DND-41 (cell line): ENCODE results near the gene VCAN.

ENCODE experiments used
- ATAC-seq: fragments of 200-7000 bp; cut with Tn5 transposase; 3 replicates; pipeline ENCODE4 v1.9.1; 2021; ENCODE audit warnings: low read depth; ENCODE audit not compliant: insufficient read depth
- DNase-seq: peaks from one replicate; pipeline ENCODE4 v3.0.0-alpha.2; 2020
- H2AFZ ChIP-seq: 2 replicates; pipeline ENCODE4 v1.6.0; 2012; ENCODE audit warnings: low read depth, low read length
- H3K27ac ChIP-seq: 2 replicates; pipeline ENCODE4 v1.5.1; 2012; ENCODE audit warnings: low read length, inconsistent platforms
- H3K27me3 ChIP-seq: fragments of 200-600 bp; sonication (generic); 2 replicates; pipeline ENCODE4 v1.6.0; 2012; ENCODE audit warnings: low read length, mild to moderate bottlenecking, inconsistent platforms; ENCODE audit not compliant: insufficient read depth, poor library complexity
- H3K36me3 ChIP-seq: 2 replicates; pipeline ENCODE4 v1.5.1; 2012; ENCODE audit warnings: low read length, inconsistent platforms; ENCODE audit not compliant: insufficient read depth
- H3K4me1 ChIP-seq: 2 replicates; pipeline ENCODE4 v1.5.1; 2012; ENCODE audit warnings: mild to moderate bottlenecking, low read length; ENCODE audit not compliant: insufficient read depth
- H3K4me2 ChIP-seq: 2 replicates; pipeline ENCODE4 v1.6.0; 2012; ENCODE audit warnings: mild to moderate bottlenecking, moderate library complexity, low read length, inconsistent platforms; ENCODE audit not compliant: insufficient read depth
- H3K4me3 ChIP-seq, 2 experiments: fragments of 200-600 bp in 1 of 2; shearing (Covaris generic) in 1 of 2; 2 replicates each; pipeline ENCODE4 v1.5.1; 2012 to 2016; ENCODE audit warnings: inconsistent platforms in 2 of 2, low read length in 2 of 2, mild to moderate bottlenecking in 2 of 2, low read depth in 1 of 2, moderate library complexity in 1 of 2
- H3K79me2 ChIP-seq: 2 replicates; pipeline ENCODE4 v1.6.0; 2012; ENCODE audit warnings: low read length, inconsistent platforms; ENCODE audit not compliant: insufficient read depth
- H3K9ac ChIP-seq: 2 replicates; pipeline ENCODE4 v1.6.0; 2012; ENCODE audit warnings: low read depth, mild to moderate bottlenecking, inconsistent platforms, low read length, moderate library complexity
- H3K9me3 ChIP-seq: 2 replicates; pipeline ENCODE4 v1.5.1; 2012; ENCODE audit warnings: low read length, moderate library complexity, mild to moderate bottlenecking, inconsistent platforms; ENCODE audit not compliant: insufficient read depth, severe bottlenecking
- H4K20me1 ChIP-seq: 2 replicates; pipeline ENCODE4 v1.6.0; 2012; ENCODE audit warnings: low read length; ENCODE audit not compliant: insufficient read depth
- CTCF ChIP-seq: IDR thresholded peaks from 2 replicates; pipeline ENCODE4 v1.5.1; 2012; ENCODE audit warnings: borderline replicate concordance, low read length, moderate library complexity, mild to moderate bottlenecking; ENCODE audit not compliant: poor library complexity, severe bottlenecking; ENCODE audit errors: extremely low read depth
- EZH2 ChIP-seq: IDR thresholded peaks from 3 replicates; pipeline ENCODE4 v1.6.1; 2012; ENCODE audit warnings: borderline replicate concordance, low read depth, mild to moderate bottlenecking, moderate library complexity, low read length, inconsistent platforms; ENCODE audit not compliant: severe bottlenecking

Gene VCAN

GRCh38 chr5:83567741-83568140, 96.2 kb downstream of the VCAN start:
- Histone ChIP-seq H3K4me2 (no peak overlapping the region), H3K4me3 (no peak overlapping the region), H2AFZ (no peak overlapping the region), H3K36me3 (no peaks in the 10 kb centered on the region), H3K79me2 (no peaks in the 10 kb centered on the region), H3K9ac (no peak overlapping the region), H3K27ac (no peak overlapping the region), H3K9me3 (no peaks in the 10 kb centered on the region), H4K20me1 (no peaks in the 10 kb centered on the region), H3K4me1 (peaks cover 24% of the 10 kb centered on the region), H3K27me3 (no peaks in the 10 kb centered on the region)
- no peak for TF ChIP-seq CTCF
- TF ChIP-seq EZH2 = no peak
- DNase-seq (no peak), ATAC-seq (no peak)

GRCh38 chr5:83568186-83568585, 96.6 kb downstream of the VCAN start:
- no peak overlapping the region for H3K4me2 ChIP-seq

GRCh38 chr5:83570916-83571315, 99.4 kb downstream of the VCAN start:
- no peak for TF ChIP-seq EZH2
- no peak for TF ChIP-seq CTCF
- Histone ChIP-seq H3K27me3 (no peaks in the 10 kb centered on the region), H3K4me2 (no peak overlapping the region), H3K27ac (no peak overlapping the region), H3K79me2 (no peaks in the 10 kb centered on the region), H3K36me3 (no peaks in the 10 kb centered on the region), H2AFZ (no peak overlapping the region), H3K4me3 (no peak overlapping the region), H3K4me1 (peaks cover 13% of the 10 kb centered on the region), H3K9me3 (no peaks in the 10 kb centered on the region), H3K9ac (no peak overlapping the region), H4K20me1 (no peaks in the 10 kb centered on the region)
- ATAC-seq (no peak), DNase-seq (no peak)

More at GRCh38 chr5:83568186-83568585, 96.6 kb downstream of the VCAN start:
- H3K4me3 ChIP-seq = no peak overlapping the region
- H3K9me3 ChIP-seq = no peaks in the 10 kb centered on the region
- no peaks in the 10 kb centered on the region for H3K79me2 ChIP-seq
- H3K36me3 ChIP-seq = no peaks in the 10 kb centered on the region
- H4K20me1 ChIP-seq = no peaks in the 10 kb centered on the region
- no peak overlapping the region for H2AFZ ChIP-seq
- no peak overlapping the region for H3K27ac ChIP-seq
- H3K27me3 ChIP-seq = no peaks in the 10 kb centered on the region
- DNase-seq = no peak
- peak; percentile 84 for ATAC-seq
- H3K4me1 ChIP-seq = peaks cover 24% of the 10 kb centered on the region
- TF ChIP-seq EZH2 (no peak), CTCF (no peak)
- H3K9ac ChIP-seq = no peak overlapping the region

GRCh38 chr5:83572271-83572670, 100.7 kb downstream of the VCAN start:
- ATAC-seq (no peak), DNase-seq (no peak)
- H3K36me3 ChIP-seq = no peaks in the 10 kb centered on the region
- no peak overlapping the region for H3K4me3 ChIP-seq
- no peak overlapping the region for H3K27ac ChIP-seq
- H3K79me2 ChIP-seq = no peaks in the 10 kb centered on the region
- no peak overlapping the region for H3K9ac ChIP-seq
- H3K4me2 ChIP-seq = no peak overlapping the region
- H3K4me1 ChIP-seq = peaks cover 13% of the 10 kb centered on the region
- H3K9me3 ChIP-seq = no peaks in the 10 kb centered on the region
- no peaks in the 10 kb centered on the region for H4K20me1 ChIP-seq
- H3K27me3 ChIP-seq = no peaks in the 10 kb centered on the region
- TF ChIP-seq EZH2 (no peak), CTCF (no peak)
- H2AFZ ChIP-seq = peak overlapping the region; percentile 43; the same call in 1 of the 2 replicates
